IMR-90 (cell line): ENCODE data around the gene GSE1. TPM values are rescaled to one million over a fixed set of nuclear protein-coding genes. Genes with fewer than 3 reads are reported as not detected.

ENCODE experiments used
- ATAC-seq: fragments of 200-7000 bp; cut with Tn5 transposase; 2 replicates; pipeline ENCODE4 v1.9.1; 2020; ENCODE audit warnings: low read depth, mild to moderate bottlenecking, moderate library complexity
- BruUV-seq: library from RNA; stranded (reverse); fragments of 400-500 nt; replicated peaks from 2 replicates; lab custom pipeline; 2021; lab: Mats Ljungman, UMichigan
- CTCF ChIA-PET: fragments of 300-600 bp; formaldehyde crosslinking; extraction: SDS; loops from one replicate; lab custom pipeline; 2021; ENCODE audit warnings: antibody characterized with exemption; lab: Yijun Ruan, JAX
- POLR2A ChIA-PET: fragments of 300-600 bp; sonication (Branson Sonifier 250); formaldehyde crosslinking; loops from one replicate; lab custom pipeline; 2022; ENCODE audit warnings: antibody characterized with exemption; ENCODE audit not compliant: unreplicated experiment; lab: Charles Lee
- DNase-seq: peaks from one replicate; pipeline ENCODE4 v3.0.0; 2013
- H2AFZ ChIP-seq: replicated peaks from 2 replicates; pipeline ENCODE3; 2013; ENCODE audit warnings: low read length, mild to moderate bottlenecking; ENCODE audit not compliant: poor library complexity
- H2AK5ac ChIP-seq: 2 replicates; pipeline ENCODE4 v1.6.1; 2013; ENCODE audit warnings: low read depth, low read length, inconsistent platforms
- H2AK9ac ChIP-seq: replicated peaks from 2 replicates; pipeline ENCODE3; 2013; ENCODE audit warnings: mild to moderate bottlenecking, low read depth, low read length, moderate library complexity; ENCODE audit not compliant: poor library complexity
- H2BK120ac ChIP-seq: 2 replicates; pipeline ENCODE4 v1.6.1; 2013; ENCODE audit warnings: low read depth, low read length, inconsistent platforms
- H2BK15ac ChIP-seq: 3 replicates; pipeline ENCODE4 v1.6.1; 2013; ENCODE audit warnings: low read depth, low read length, inconsistent platforms
- H2BK20ac ChIP-seq: 2 replicates; pipeline ENCODE4 v1.6.1; 2013; ENCODE audit warnings: low read depth, mild to moderate bottlenecking, inconsistent platforms, low read length, moderate library complexity
- H2BK5ac ChIP-seq: 2 replicates; pipeline ENCODE4 v1.6.1; 2013; ENCODE audit warnings: mild to moderate bottlenecking, low read depth, low read length, inconsistent platforms; ENCODE audit not compliant: poor library complexity, severe bottlenecking
- H3K14ac ChIP-seq: replicated peaks from 2 replicates; pipeline ENCODE4 v1.6.1; 2013; ENCODE audit warnings: low read depth, low read length, inconsistent platforms
- H3K18ac ChIP-seq: 2 replicates; pipeline ENCODE4 v1.6.1; 2013; ENCODE audit warnings: low read depth, low read length, control low read depth
- H3K23ac ChIP-seq: 2 replicates; pipeline ENCODE4 v1.6.1; 2013; ENCODE audit warnings: low read depth, low read length, inconsistent platforms
- H3K27ac ChIP-seq: 2 replicates; pipeline ENCODE4 v1.5.1; 2013; ENCODE audit warnings: mild to moderate bottlenecking, control low read depth, low read length; ENCODE audit not compliant: insufficient read depth
- H3K27me3 ChIP-seq: 2 replicates; pipeline ENCODE4 v1.6.1; 2013; ENCODE audit warnings: low read length; ENCODE audit not compliant: control insufficient read depth, insufficient read depth
- H3K36me3 ChIP-seq: 2 replicates; pipeline ENCODE4 v1.6.1; 2013; ENCODE audit warnings: low read length, mixed read lengths; ENCODE audit not compliant: control insufficient read depth, insufficient read depth
- H3K4ac ChIP-seq: 2 replicates; pipeline ENCODE4 v1.6.1; 2013; ENCODE audit warnings: low read depth, low read length, inconsistent platforms
- H3K4me1 ChIP-seq: 2 replicates; pipeline ENCODE4 v1.6.1; 2013; ENCODE audit warnings: low read length, mixed read lengths; ENCODE audit not compliant: control insufficient read depth, insufficient read depth
- H3K4me2 ChIP-seq: 2 replicates; pipeline ENCODE4 v1.6.1; 2013; ENCODE audit warnings: low read depth, mild to moderate bottlenecking, control low read depth, low read length, moderate library complexity
- H3K4me3 ChIP-seq: 2 replicates; pipeline ENCODE4 v1.5.1; 2013; ENCODE audit warnings: low read depth, mild to moderate bottlenecking, control low read depth, low read length, moderate library complexity; ENCODE audit not compliant: insufficient read depth
- H3K56ac ChIP-seq: 2 replicates; pipeline ENCODE4 v1.6.1; 2013; ENCODE audit warnings: low read length, inconsistent platforms; ENCODE audit not compliant: insufficient read depth; ENCODE audit errors: extremely low read depth
- H3K79me1 ChIP-seq, 2 experiments: 2 replicates each; pipeline ENCODE4 v1.6.1; 2013; ENCODE audit warnings: low read length in 2 of 2, inconsistent platforms in 1 of 2, low read depth in 1 of 2
- H3K9ac ChIP-seq: 2 replicates; pipeline ENCODE4 v1.6.1; 2013; ENCODE audit warnings: low read depth, low read length, control low read depth
- H3K9me1 ChIP-seq: 2 replicates; pipeline ENCODE4 v1.6.1; 2013; ENCODE audit warnings: low read length, inconsistent platforms; ENCODE audit not compliant: insufficient read depth
- H3K9me3 ChIP-seq: 2 replicates; pipeline ENCODE4 v1.6.1; 2013; ENCODE audit warnings: low read length; ENCODE audit not compliant: control insufficient read depth, insufficient read depth
- H4K20me1 ChIP-seq: 2 replicates; pipeline ENCODE4 v1.6.1; 2013; ENCODE audit warnings: low read length, inconsistent platforms; ENCODE audit not compliant: insufficient read depth
- H4K5ac ChIP-seq: 2 replicates; pipeline ENCODE4 v1.6.1; 2013; ENCODE audit warnings: mild to moderate bottlenecking, low read depth, low read length, control low read depth
- H4K8ac ChIP-seq, 2 experiments: 2 replicates each; pipeline ENCODE4 v1.6.1; 2013; ENCODE audit warnings: low read depth in 2 of 2, low read length in 2 of 2, control low read depth in 1 of 2, inconsistent platforms in 1 of 2
- H4K91ac ChIP-seq: 2 replicates; pipeline ENCODE4 v1.6.1; 2013; ENCODE audit warnings: low read depth, low read length, inconsistent platforms; ENCODE audit not compliant: insufficient read depth
- CEBPB ChIP-seq: IDR thresholded peaks from 2 replicates; pipeline ENCODE4 v1.6.1; 2012; ENCODE audit warnings: low read depth, low read length, improper control_type of control experiment
- CHD1 ChIP-seq: IDR thresholded peaks from 2 replicates; pipeline ENCODE4 v1.6.1; 2012; ENCODE audit warnings: low read depth, low read length, improper control_type of control experiment
- FOS ChIP-seq: fragments of 150-350 bp; IDR thresholded peaks from 2 replicates; pipeline ENCODE4 v1.6.1; 2016; ENCODE audit warnings: low read depth, low read length
- RAD21 ChIP-seq: IDR thresholded peaks from 2 replicates; pipeline ENCODE4 v1.6.1; 2012; ENCODE audit warnings: low read length, improper control_type of control experiment
- RCOR1 ChIP-seq: IDR thresholded peaks from 2 replicates; pipeline ENCODE4 v1.6.1; 2012; ENCODE audit warnings: mild to moderate bottlenecking, low read length, improper control_type of control experiment; ENCODE audit not compliant: insufficient replicate concordance
- WGBS, 2 experiments: methylation state at CpG; one replicate each; pipeline versions ENCODE4 v1.1.5 to v1.1.7; 2013; ENCODE audit warnings: missing lambda C conversion rate in 2 of 2; ENCODE audit not compliant: insufficient read length in 1 of 2; ENCODE audit errors: extremely low coverage in 2 of 2; 5-methylcytosine and 5-hydroxymethylcytosine counted together
- dilution Hi-C: fragments of 300-500 bp; cut with HindIII; formaldehyde crosslinking; loops from one replicate; pipeline ENCODE4 v1.14.3; 2018; ENCODE audit warnings: low sequenced_read_pairs; ENCODE audit not compliant: unreplicated experiment
- in situ Hi-C: fragments of 300-500 bp; cut with MboI; formaldehyde crosslinking; loops from 3 replicates; pipeline ENCODE4 v1.14.3; 2019; ENCODE audit warnings: low sequenced_read_pairs, inconsistent platforms, mixed read lengths
- intact Hi-C: fragments of 100-400 bp; cut with micrococcal nuclease; formaldehyde crosslinking; loops from 2 replicates; pipeline ENCODE4 v1.10.0; 2022
- polyA plus RNA-seq, 3 experiments: library from polyadenylated mRNA; depleted of rRNA; stranded (reverse); fragments of >200 nt; gene quantifications; 2 replicates each; pipeline ENCODE4 v1.2.3, GENCODE V29; 2012; ENCODE audit warnings: low replicate concordance in 1 of 3
- total RNA-seq: library from RNA; depleted of rRNA; stranded (reverse); fragments of >200 nt; gene quantifications from 2 replicates; pipeline ENCODE4 v1.2.3, GENCODE V29; 2012

GSE1 gene
- total and polyA plus RNA-seq, 2 of the 4 experiments (the other 2 are of a cell fraction), result 14.9 to 25.5 TPM

- Histone ChIP-seq H4K20me1 (peaks cover 13% of the 10 kb centered on the region), H3K9me3 (peaks cover 9% of the 10 kb centered on the region), H2BK5ac (no peak overlapping the region), H2AK9ac (no peak overlapping the region), H3K56ac (no peak overlapping the region), H2AFZ (peak overlapping the region; percentile 47), H4K91ac (no peak overlapping the region; the same call in 1 of the 2 replicates), H3K23ac (no peak overlapping the region), H3K27me3 (no peaks in the 10 kb centered on the region; the same call in 1 of the 2 replicates), H3K9me1 (no peaks in the 10 kb centered on the region), H3K4ac (no peak overlapping the region), H3K36me3 (peaks cover 3% of the 10 kb centered on the region), H4K8ac (peak overlapping the region in 1 of 2 experiments; percentile 42; a peak in 1 of 4 replicates), H2BK120ac (no peak overlapping the region), H2BK15ac (no peak overlapping the region), H4K5ac (no peak overlapping the region), H3K4me2 (no peak overlapping the region), H3K14ac (no peak overlapping the region; the same call in 1 of the 2 replicates), H3K27ac (no peak overlapping the region), H2BK20ac (no peak overlapping the region), H3K79me1 (peaks cover 3 to 4% of the 10 kb centered on the region in 2 experiments; a peak in 1 of 4 replicates), H2AK5ac (no peak overlapping the region; the same call in 1 of the 2 replicates), H3K18ac (no peak overlapping the region; the same call in 1 of the 2 replicates), H3K4me3 (no peak overlapping the region), H3K9ac (no peak overlapping the region), H3K4me1 (peaks cover 3% of the 10 kb centered on the region; the same call in 1 of the 2 replicates)
- dilution Hi-C loops, result no loop called here
- DNase-seq (no peak), ATAC-seq (no peak)
- no peak for TF ChIP-seq RAD21
- TF ChIP-seq CEBPB, result no peak
- TF ChIP-seq RCOR1, result no peak
- TF ChIP-seq FOS, result no peak
- TF ChIP-seq CHD1, result no peak
- ChIA-PET POLR2A (no interaction called here), CTCF (no interaction called here)
- no CpG with 5 or more reads among the region's 3 CpGs for WGBS, 2 experiments
- in situ Hi-C loops, result loop anchor here (5.0 kb wide), 1 partner anchor 59 kb away; no protein-coding TSS in a partner anchor
- intact Hi-C loops, result loop anchor here (5.0 to 10.0 kb wide), 2 partner anchors 59 to 442 kb away; no protein-coding TSS in a partner anchor
- no TSS peak for BruUV-seq
Measured at GRCh38 chr16:85716680-85717038, 103.5 kb downstream of the GSE1 start.
